K562 (cell line): ENCODE results near the gene FAM171A1. TPM values are rescaled to one million over a fixed set of nuclear protein-coding genes. Genes with fewer than 3 reads are reported as not detected.

Source experiments
- ATAC-seq: fragments of 200-7000 bp; cut with Tn5 transposase; 3 replicates; pipeline ENCODE4 v1.9.1; 2020; ENCODE audit warnings: moderate library complexity
- BruUV-seq: library from RNA; stranded (reverse); fragments of 400-500 nt; replicated peaks from 2 replicates; lab custom pipeline; 2021; lab: Mats Ljungman, UMichigan
- CTCF ChIA-PET: fragments of 300-600 bp; formaldehyde crosslinking; extraction: SDS; loops from one replicate; lab custom pipeline; 2021; ENCODE audit warnings: low intra/inter-chr PET ratio; lab: Yijun Ruan, JAX
- POLR2A ChIA-PET: fragments of 300-600, 350-650 bp; sonication (Branson Sonifier 250); formaldehyde crosslinking; extraction: SDS; loops from one replicate; lab custom pipeline; 2021; ENCODE audit warnings: antibody characterized with exemption, inconsistent platforms; lab: Yijun Ruan, JAX
- DNase-seq, 4 experiments: peaks; one replicate each; pipeline versions ENCODE4 v3.0.0 to v3.0.0-alpha.2; 2011 to 2018; ENCODE audit warnings: low spot score in 3 of 4, mixed read lengths in 3 of 4; ENCODE audit errors: extremely low read depth in 1 of 4
- FAIRE-seq: peaks from 2 replicates; lab custom pipeline; 2011; peaks lifted over from hg19 to GRCh38; lab: Jason Lieb, UNC
- H2AFZ ChIP-seq: 2 replicates; pipeline ENCODE4 v1.6.0; 2011; ENCODE audit warnings: low read depth, low read length, control low read depth, inconsistent platforms
- H3K27ac ChIP-seq: fragments of 200-600 bp; 3 replicates; pipeline ENCODE4 v1.8.0; 2011; ENCODE audit warnings: low read depth, mild to moderate bottlenecking, control low read depth, inconsistent platforms, low read length, moderate library complexity, mixed read lengths; ENCODE audit errors: extremely low read depth
- H3K27me3 ChIP-seq, 2 experiments: fragments of 300-600 bp in 1 of 2; 2 replicates in 1 of 2; 3 replicates in 1 of 2; pipeline versions ENCODE4 v1.6.0 to v1.8.0; 2011; ENCODE audit warnings: inconsistent platforms in 2 of 2, low read length in 2 of 2, mild to moderate bottlenecking in 1 of 2, mixed read lengths in 1 of 2, moderate library complexity in 1 of 2; ENCODE audit not compliant: control insufficient read depth in 2 of 2, insufficient read depth in 2 of 2
- H3K36me3 ChIP-seq: fragments of 300-600 bp; 3 replicates; pipeline ENCODE4 v1.8.0; 2011; ENCODE audit warnings: mild to moderate bottlenecking, low read length, inconsistent platforms; ENCODE audit not compliant: control insufficient read depth, insufficient read depth
- H3K4me1 ChIP-seq, 2 experiments: fragments of 200-600 bp in 1 of 2; replicated peaks in 1 of 2; 2 replicates in 1 of 2; 3 replicates in 1 of 2; pipeline versions ENCODE4 v1.5.1 to v1.8.0; 2011; ENCODE audit warnings: inconsistent platforms in 2 of 2, low read length in 2 of 2, mild to moderate bottlenecking in 1 of 2, mixed read lengths in 1 of 2, moderate library complexity in 1 of 2; ENCODE audit not compliant: control insufficient read depth in 2 of 2, insufficient read depth in 2 of 2
- H3K4me2 ChIP-seq: 2 replicates; pipeline ENCODE4 v1.6.1; 2011; ENCODE audit warnings: low read length, control low read depth, inconsistent platforms, mixed read lengths; ENCODE audit not compliant: insufficient read depth
- H3K4me3 ChIP-seq: fragments of 200-600 bp; sonication (generic), shearing (Covaris generic); 2 replicates; pipeline ENCODE4 v1.5.1; 2016; ENCODE audit warnings: control low read depth, inconsistent platforms
- H3K79me2 ChIP-seq: fragments of 200-600 bp; 3 replicates; pipeline ENCODE4 v1.8.0; 2011; ENCODE audit warnings: low read length, inconsistent platforms; ENCODE audit not compliant: control insufficient read depth, insufficient read depth
- H3K9ac ChIP-seq, 2 experiments: 2 replicates each; pipeline versions ENCODE4 v1.6.0 to v1.6.1; 2011; ENCODE audit warnings: low read depth in 2 of 2, low read length in 2 of 2, control low read depth in 1 of 2, inconsistent platforms in 1 of 2, mild to moderate bottlenecking in 1 of 2, mixed read lengths in 1 of 2; ENCODE audit not compliant: insufficient read depth in 1 of 2
- H3K9me1 ChIP-seq: one replicate; pipeline ENCODE4 v1.6.0; 2011; ENCODE audit warnings: inconsistent platforms, mild to moderate bottlenecking, low read length, moderate library complexity; ENCODE audit not compliant: control insufficient read depth, insufficient read depth
- H3K9me3 ChIP-seq: replicated peaks from 2 replicates; pipeline ENCODE4 v1.5.1; 2011; ENCODE audit warnings: low read depth, low read length, inconsistent platforms; ENCODE audit not compliant: control insufficient read depth, insufficient read depth
- H4K20me1 ChIP-seq: replicated peaks from 2 replicates; pipeline ENCODE4 v1.6.1; 2011; ENCODE audit warnings: low read length, inconsistent platforms, mixed read lengths; ENCODE audit not compliant: control insufficient read depth, insufficient read depth
- POU5F1 ChIP-seq: fragments of 150-350 bp; IDR thresholded peaks from 2 replicates; pipeline ENCODE4 v1.6.1; 2014; ENCODE audit warnings: borderline replicate concordance, low read length, low read depth, mild to moderate bottlenecking; ENCODE audit not compliant: partially characterized antibody
- SMARCB1 ChIP-seq: IDR thresholded peaks from 2 replicates; pipeline ENCODE4 v1.6.1; 2011; ENCODE audit warnings: improper control_type of control experiment, low read depth; ENCODE audit not compliant: insufficient read length
- SMARCC2 ChIP-seq: fragments of 450-650 bp; IDR thresholded peaks from 2 replicates; pipeline ENCODE4 v1.6.1; 2017; ENCODE audit warnings: antibody characterized with exemption, moderate library complexity, mild to moderate bottlenecking, low read depth
- THAP12 ChIP-seq: fragments of 250-450 bp; sonication (Bioruptor Pico); IDR thresholded peaks from 2 replicates; pipeline ENCODE4 v1.9.0; 2021; ENCODE audit warnings: mild to moderate bottlenecking, inconsistent platforms
- YBX1 ChIP-seq: fragments of 450-650 bp; IDR thresholded peaks from 2 replicates; pipeline ENCODE4 v1.7.1; 2016; ENCODE audit warnings: mild to moderate bottlenecking
- ZBTB11 ChIP-seq, 3 experiments: fragments of 200-800 bp in 1 of 3; fragments of 250-450 bp in 1 of 3; fragments of 450-650 bp in 1 of 3; sonication (Bioruptor Pico) in 1 of 3; sonication (Bioruptor generic) in 1 of 3; formaldehyde crosslinking in 1 of 3; IDR thresholded peaks; 2 replicates each; pipeline versions ENCODE4 v1.6.1 to v1.8.0; 2016 to 2022; ENCODE audit warnings: mild to moderate bottlenecking in 2 of 3, missing genetic modification characterization in 2 of 3, missing compliant biosample characterization in 1 of 3, moderate library complexity in 1 of 3
- ZNF146 ChIP-seq: IDR thresholded peaks from one replicate; pipeline ENCODE4 v1.6.1; 2018; ENCODE audit warnings: missing compliant biosample characterization; ENCODE audit not compliant: unreplicated experiment
- ZNF583 ChIP-seq: fragments of 250-450 bp; sonication (Bioruptor Pico); IDR thresholded peaks from 2 replicates; pipeline ENCODE4 v1.4.0; 2020
- WGBS: fragments of 100-300 bp; shearing (Covaris generic); methylation state at CpG from one replicate; pipeline ENCODE4 v1.1.6; 2016; ENCODE audit warnings: low coverage, mixed read lengths; ENCODE audit not compliant: insufficient coverage; ENCODE audit errors: missing lambda C conversion rate; 5-methylcytosine and 5-hydroxymethylcytosine counted together
- in situ Hi-C: fragments of 300-500 bp; cut with MboI; formaldehyde crosslinking; loops from 4 replicates; pipeline ENCODE4 v1.15.0; 2018; ENCODE audit warnings: inconsistent platforms, mixed read lengths
- intact Hi-C: fragments of 100-400 bp; cut with micrococcal nuclease; formaldehyde crosslinking; loops from 2 replicates; pipeline ENCODE4 v1.14.2; 2022
- polyA plus RNA-seq, 8 experiments: library from polyadenylated mRNA; depleted of rRNA in 4 of 8; stranded (reverse) in 5 of 8; unstranded in 3 of 8; fragments of >200 nt; fragmentation: Nextera tagmentation in 2 of 8; fragmentation: Illumina TruSeq in 1 of 8; extraction: Ambion mirVana in 2 of 8; extraction: Trizol in 1 of 8; gene quantifications; 2 replicates each; pipeline versions ENCODE4 v1.2.1 to v1.2.3, GENCODE V29; 2011 to 2014; ENCODE audit warnings: inconsistent platforms in 1 of 8, missing spikeins in 1 of 8
- total RNA-seq, 7 experiments: library from RNA; depleted of rRNA in 6 of 7; stranded (reverse); fragments of >200 nt in 6 of 7; fragmentation: Illumina TruSeq in 2 of 7; extraction: Trizol in 2 of 7; gene quantifications; 2 replicates each; pipeline versions ENCODE4 v1.2.1 to v1.2.3, GENCODE V29; 2011 to 2021; ENCODE audit warnings: low replicate concordance in 1 of 7

Gene FAM171A1
- total and polyA plus RNA-seq, 9 of the 15 experiments (the other 6 are each of a cell fraction or from before 2014, with no cell fraction given) = 0.51 to 8.2 (median 4.8) TPM

- ATAC-seq (no peak), DNase-seq (no peak), FAIRE-seq (no peak)
- ChIA-PET POLR2A (no interaction called here), CTCF (no interaction called here)
- no peaks in the 10 kb centered on the region for H3K79me2 ChIP-seq
- no peak overlapping the region for H3K27ac ChIP-seq
- no peaks in the 10 kb centered on the region; a peak in 1 of 5 replicates for H3K27me3 ChIP-seq
- H3K4me2 ChIP-seq = no peak overlapping the region
- H3K9me3 ChIP-seq = no peaks in the 10 kb centered on the region
- H3K4me1 ChIP-seq = no peaks in the 10 kb centered on the region
- no peaks in the 10 kb centered on the region for H3K36me3 ChIP-seq
- H4K20me1 ChIP-seq = no peaks in the 10 kb centered on the region
- BruUV-seq = no TSS peak
- WGBS = 5% methylated on average over 3 of the region's 3 CpGs
- TF ChIP-seq ZBTB11 (CRISPR knock-in tag; IDR thresholded peaks at IDR 0.05) (no peak), ZNF146 (CRISPR knock-in tag) (peak; percentile 53), YBX1 (no peak), POU5F1 (no peak), SMARCB1 (no peak), ZNF583 (CRISPR knock-in tag) (no peak), SMARCC2 (no peak), THAP12 (CRISPR knock-in tag) (no peak)
- in situ Hi-C loops (no loop called here), intact Hi-C loops (no loop called here)
- H3K4me3 ChIP-seq = no peak overlapping the region
- H3K9me1 ChIP-seq = no peaks in the 10 kb centered on the region
- H3K9ac ChIP-seq = no peak overlapping the region
- no peak overlapping the region for H2AFZ ChIP-seq
Observed at GRCh38 chr10:15405319-15405718, 34.2 kb upstream of the FAM171A1 start.
